GM19239 (cell line): Measurements from ENCODE around the gene ZSCAN22.
A peak's percentile ranks its signal among the peaks of the same experiment; 100 is the strongest.

Experiments used
- DNase-seq: peaks from one replicate; pipeline ENCODE4 v3.0.0; 2011; ENCODE audit warnings: low spot score; ENCODE audit not compliant: insufficient read length
- FAIRE-seq: peaks from 2 replicates; lab custom pipeline; 2011; peaks lifted over from hg19 to GRCh38; lab: Jason Lieb, UNC

Gene ZSCAN22

DNA sequence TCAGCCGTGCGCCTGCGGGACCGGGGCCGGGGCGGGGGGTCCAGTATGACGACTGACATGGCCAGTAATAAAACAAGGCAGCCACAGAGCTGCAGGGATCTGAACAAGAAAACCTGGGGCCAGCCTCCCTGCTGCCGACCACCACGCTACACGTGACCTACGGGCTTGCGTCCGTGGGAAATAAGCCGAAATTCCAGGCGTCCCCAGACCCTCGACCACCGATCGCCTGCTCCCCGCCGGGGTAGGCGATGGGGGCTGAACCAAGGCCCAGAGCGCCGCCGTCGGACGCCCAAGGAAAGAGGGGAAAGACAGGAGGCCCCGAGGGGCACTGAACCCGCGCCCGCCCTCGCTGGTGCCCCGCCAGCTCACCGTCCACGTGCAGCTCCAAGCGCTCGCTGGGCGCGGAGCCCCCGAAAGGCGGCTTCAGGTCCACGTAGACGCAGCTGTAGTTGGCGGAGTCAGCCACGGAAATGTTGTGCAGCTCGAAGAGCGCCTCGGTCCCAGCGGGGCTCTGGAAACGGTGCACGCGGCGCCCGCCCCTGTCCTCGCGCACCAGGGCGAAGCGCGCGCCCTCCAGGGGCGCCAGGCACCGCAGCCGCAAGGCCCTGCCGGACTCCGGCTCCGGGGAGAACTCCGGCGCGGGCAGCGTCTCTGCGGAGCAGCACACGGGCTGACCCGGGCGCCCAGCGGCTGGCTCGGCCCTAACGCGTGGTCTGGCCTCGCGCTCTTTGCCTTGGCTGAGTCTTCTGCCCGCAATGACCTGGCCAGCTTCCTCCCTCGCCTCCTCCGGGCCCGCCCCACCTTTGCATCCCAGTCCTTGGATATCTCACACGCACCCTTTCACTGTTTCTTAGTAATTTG is 23.4 kb downstream of the ZSCAN22 start:
- DNase-seq: no peak
- FAIRE-seq: no peak

DNA sequence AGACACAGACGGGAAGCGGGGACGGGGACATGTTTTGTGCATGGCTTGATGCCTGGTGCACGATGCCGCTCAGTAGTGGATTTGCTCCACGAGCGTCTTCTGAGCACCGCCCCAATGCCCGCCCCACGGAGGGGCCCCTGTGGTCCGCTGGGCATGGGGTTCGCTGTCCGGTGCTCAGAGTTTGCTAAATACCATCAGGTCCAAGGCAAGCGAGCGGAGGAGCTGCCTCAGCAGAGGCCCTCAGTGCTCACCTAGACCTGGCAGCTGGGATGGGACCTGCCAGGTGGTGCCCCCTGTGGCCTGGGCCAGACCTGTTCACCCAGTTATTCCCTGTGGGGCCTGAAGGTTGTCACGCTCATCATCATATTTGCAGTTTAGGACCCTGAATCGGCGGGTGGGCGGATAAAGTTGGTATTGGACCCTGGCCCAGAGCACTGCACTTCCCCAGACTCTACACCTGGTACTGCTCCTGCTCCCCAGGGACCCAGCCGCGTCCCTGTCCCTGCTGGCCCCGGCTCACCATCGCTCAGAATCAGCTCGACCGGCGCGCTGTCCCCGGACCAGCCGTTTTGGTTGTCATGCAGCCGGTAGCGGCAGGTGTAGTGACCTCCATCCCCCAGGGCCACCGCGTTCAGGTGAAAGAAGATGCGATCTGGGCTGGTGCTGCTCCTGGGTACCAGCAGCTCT is 24.2 kb downstream of the ZSCAN22 start:
- FAIRE-seq (no peak), DNase-seq (no peak)

DNA sequence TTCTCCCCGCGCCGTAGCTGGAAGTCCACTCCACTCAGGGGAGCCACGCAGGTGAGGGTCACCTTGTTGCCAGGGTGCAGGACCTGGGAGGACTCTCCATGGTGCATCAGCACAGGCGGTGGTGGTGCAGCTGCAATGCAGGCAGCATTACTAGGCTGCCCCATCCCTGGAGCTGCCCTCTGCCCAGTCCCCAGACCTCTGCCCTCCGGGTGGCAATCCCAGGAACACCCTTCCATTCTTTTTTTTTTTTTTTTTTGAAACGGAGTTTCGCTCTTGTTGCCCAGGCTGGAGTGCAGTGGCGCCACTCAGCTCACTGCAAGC is 24.7 kb downstream of the ZSCAN22 start:
- DNase-seq (no peak), FAIRE-seq (no peak)

DNA sequence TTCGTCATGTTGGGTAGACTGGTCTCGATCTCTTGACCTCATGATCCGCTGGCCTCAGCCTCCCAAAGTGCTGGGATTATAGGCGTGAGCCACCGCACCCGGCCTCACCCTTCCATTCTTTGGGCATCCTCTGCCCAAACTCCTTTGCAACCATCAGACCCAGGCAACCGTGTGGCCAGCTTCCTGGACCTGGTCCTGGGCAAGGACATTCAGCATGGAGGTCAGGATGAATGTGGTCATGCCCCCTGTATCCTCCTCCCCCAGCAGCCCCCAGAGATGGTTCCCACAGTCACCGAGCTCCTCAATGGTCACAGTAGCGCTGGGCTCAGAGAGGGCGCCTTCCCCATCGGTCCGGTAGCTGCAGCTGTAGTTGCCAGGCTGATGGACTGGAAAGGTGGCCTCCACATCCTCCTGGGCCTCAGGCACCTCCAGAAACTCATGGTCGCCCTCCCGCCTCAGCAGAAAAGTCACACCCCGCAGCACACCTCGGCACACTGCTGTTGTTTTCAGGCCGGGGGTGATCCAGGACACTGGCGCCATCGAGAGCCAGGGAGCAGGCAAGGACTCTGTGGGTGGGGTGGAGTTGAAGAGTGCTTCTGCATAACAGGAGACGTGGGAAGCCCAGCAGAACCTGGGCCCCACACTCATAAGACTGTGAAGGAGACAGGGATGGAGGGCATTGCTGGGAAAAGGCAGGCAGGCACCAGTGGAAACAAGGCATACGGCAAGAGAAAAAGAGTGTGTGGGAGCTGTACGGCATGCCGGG is 25.4 kb downstream of the ZSCAN22 start:
- DNase-seq: no peak
- FAIRE-seq: no peak

DNA sequence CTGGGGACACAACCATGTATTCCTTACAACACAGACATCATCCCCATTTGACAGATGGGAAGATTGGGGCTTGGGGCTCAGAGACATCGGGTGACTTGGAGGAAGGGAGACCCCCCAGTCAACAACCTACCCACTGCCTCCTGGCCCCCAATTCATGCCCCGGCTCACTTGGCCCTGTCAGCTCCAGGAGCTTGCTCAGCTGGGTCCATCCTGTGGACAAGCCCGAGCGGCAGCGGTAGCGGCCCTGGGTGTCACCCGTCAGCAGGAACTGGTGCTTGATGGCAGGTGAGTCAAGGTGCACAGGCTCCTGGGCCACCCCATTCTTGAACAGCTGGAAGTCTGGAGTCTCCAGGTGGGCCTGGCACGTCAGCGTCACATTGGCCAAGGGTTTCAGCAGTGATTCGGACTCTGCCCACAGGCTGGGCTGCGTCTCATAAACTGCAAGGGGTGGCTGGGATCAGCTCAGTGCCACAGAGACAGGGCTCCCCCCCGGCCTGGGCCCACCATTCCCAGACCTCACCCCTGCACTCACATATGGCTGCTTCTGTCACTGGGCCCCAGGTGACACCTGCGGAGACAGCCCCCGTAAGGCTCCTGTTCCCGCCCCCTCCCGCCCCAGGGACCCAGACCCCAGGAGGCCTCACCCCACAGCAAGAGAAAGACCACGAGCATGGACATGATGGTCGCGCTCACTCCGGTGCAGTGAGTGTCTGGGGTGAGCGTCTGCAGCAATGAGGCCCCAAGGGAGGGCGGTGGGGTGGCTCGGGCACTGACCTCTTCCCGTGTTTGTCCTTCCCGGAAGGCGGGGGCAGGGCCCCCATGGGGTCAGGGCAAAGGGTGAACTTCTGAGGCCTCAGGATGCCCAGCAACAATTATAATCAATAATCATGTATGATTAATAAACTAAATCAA is 26.2 kb downstream of the ZSCAN22 start, which contains the start of gene A1BG:
TSS of gene A1BG (minus strand) at position 733 of the 912 bp plus-strand sequence. CDS start at position 678, 55 bp downstream.
- FAIRE-seq: no peak

DNA sequence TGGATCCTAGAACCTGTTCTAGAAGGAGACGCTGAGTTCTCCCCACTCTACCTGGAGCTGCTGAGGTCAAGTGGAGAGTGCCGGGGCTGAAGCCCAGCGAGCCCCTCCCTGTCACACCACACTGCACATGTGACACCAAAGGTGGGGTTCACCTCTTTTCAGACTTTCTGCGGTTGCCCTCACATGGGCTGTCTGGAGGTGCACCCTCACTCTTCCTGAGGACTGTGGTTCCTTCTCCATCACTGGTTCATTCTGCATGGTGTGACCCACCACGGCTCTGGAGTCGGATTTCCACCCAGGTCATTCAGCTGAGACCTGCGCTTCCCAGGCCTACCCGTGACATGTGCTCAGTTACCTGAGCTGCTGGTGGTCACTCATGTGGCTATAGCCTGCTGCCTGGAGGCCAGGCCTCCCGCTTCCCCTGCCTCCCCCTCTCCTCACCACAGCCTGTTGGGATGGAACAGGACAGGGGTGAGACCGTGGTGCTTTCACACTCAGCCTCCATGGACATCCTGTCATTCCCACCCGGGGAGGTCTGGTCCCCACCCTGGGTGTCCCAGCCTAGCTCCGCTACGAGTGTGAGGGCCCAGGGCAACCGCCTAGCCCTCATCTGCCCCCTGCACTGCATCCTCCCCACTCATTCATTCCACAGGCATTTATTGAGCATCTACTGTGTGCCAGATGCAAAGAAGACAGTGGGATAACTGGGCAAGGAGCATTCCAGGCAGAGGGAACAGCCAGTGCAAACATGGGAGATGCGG is 27.1 kb downstream of the ZSCAN22 start:
- DNase-seq (no peak), FAIRE-seq (no peak)

More for the DNA sequence above, 26.2 kb downstream of the ZSCAN22 start, which contains the start of gene A1BG:
- DNase-seq: no peak

DNA sequence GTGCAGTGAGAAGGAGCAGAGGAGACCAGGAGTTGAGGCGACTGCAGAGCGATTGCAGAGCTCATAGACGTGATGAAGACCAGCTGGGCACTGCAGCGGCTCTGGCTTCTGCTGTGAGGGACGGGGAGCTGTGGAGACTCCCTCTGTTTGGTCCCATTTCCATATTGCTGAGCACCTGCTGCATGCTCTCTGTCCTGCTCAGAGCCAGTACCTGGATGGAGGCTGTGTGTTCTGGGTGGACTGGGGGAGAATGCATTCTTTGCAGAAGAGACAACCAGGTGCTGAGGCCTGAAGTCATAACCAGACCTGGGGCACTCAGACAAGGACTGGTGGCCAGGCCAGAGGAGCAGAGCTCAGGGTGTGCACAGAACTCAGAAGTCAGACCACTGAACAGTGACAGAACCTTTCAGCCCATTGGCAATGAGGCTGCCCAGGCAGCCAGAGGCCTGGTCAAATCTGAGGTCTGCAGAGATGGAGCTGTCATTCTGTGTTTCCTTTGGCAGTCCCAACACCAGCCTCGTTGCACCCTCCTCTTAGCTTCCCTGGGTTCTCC is 27.8 kb downstream of the ZSCAN22 start:
- no peak for DNase-seq
- FAIRE-seq: no peak

DNA sequence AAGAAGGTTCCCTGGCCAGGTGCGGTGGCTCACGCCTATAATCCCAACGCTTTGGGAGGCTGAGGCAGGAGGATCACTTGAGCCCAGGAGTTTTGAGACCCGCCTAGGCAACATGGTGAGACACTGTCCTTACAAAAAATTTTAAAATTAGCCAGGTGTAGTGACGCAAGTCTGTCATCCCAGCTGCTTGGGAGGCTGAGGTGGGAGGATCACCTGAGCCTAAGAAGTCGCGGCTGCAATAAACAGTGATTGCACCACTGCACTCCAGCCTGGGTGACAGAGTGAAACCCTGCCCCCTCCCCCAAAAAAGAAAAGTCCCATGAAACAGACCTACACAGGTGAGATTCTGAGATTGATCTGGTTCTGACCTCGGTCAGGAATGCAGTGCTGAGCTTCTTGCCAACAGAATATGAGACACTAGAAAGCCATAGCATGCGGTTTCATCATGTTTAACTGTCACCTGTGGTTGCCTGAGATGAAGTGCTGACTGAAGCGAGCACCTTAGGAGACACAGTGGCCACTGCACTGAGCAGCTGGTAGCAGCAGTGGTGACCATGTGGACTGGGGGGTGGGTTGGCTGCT is 28.5 kb downstream of the ZSCAN22 start:
- FAIRE-seq: no peak
- DNase-seq: no peak

DNA sequence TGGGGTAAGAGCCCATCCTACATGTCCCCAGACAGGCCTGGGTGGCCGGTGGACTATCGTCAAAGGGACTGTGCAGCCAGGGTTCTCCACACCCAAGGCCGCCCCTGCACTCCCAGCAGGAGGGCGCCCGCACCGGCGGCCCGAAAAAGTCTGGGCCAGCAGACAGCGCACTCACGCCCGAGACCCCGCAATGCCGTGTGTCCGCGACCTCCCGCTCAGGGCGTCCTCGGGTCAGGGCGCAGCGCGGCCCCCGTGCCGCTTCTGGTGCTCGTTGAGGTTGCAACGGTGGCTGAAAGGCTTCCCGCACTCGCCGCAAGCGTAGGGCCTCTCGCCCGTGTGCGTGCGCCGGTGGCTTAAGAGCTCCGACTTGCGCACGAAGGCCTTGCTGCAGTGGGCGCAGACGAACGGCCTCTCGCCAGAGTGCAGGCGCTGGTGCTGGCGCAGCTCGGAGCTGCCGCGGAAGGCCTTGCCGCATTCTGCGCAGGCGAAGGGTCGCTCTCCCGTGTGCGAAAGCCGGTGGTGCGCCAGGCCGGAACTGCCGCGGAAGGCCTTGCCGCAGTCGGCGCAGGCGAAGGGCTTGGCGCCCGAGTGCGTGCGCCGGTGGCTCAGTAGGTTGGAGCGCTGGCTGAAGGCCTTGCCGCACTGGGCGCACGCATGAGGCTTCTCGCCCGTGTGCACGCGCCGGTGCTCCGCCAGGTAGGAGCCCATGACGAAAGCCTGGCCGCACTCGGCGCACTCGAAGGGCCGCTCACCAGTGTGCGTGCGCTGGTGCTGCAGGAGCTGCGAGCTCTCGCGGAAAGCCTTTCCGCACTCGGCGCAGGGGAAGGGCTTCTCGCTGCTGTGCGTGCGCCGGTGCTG is 29.3 kb downstream of the ZSCAN22 start:
- FAIRE-seq (no peak), DNase-seq (no peak)

DNA sequence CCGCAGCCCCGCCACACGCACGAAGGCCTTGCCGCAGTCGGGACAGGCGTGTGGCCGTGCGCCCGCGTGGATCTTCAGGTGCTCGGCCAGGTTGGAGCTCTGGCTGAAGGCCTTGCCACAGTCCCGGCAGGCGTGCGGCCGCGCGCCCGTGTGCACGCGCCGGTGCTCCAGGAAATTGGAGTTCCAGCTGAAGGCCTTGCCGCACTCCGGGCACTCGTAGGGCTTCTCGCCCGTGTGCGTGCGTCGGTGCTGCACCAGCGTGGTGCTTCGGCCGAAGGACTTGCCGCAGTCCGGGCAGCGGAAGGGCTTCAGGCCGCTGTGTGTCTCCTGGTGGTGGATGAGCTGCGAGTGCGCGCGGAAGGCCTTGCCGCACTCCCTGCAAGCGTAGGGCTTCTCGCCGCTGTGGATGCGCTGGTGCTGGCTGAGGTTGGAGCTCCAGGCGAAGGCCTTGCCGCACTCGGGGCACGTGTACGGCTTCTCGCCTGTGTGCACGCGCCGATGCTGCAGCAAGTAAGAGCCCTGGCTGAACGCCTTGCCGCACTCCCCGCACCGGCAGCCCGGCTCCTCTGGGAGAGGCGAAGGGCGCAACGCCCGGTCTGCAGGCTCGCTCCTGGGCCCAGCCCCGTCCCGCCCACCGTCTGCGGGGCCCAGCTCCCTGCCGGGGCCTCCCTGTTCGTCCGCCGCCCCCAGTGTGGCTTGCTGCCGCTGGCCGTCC is 30.1 kb downstream of the ZSCAN22 start:
- DNase-seq (no peak), FAIRE-seq (no peak)

DNA sequence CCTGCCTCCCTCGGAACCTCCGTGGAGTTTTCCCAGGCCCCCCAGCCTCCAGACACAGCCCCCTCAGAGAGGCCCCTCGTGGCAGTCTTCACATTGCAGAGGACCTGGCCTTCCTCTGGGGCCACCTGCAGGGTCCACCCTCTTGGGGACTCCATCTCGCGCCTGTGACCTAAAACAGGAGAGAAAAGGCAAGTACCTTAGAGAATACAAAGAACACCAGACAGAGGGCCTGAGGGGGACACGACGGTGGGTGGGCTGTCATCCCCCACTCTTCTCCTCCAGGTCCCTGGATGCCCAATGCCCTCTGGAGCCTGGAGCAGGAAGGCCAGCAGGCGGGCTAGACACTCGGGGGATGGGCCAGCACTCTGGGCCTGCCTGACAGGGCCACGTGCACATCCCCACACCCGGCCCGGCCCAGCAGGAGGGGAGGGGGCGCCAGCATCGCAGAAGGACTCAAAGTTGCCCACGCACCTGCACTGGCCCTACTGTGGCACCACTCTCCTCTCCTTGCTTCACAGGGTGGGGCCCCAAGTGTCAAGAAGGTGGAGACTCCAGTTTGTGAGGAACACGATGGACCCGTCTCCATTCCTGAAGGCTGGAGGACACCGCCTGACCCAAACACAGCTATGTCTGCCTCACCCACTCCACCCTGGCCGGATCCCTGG is 30.8 kb downstream of the ZSCAN22 start:
- no peak for DNase-seq
- FAIRE-seq: no peak

DNA sequence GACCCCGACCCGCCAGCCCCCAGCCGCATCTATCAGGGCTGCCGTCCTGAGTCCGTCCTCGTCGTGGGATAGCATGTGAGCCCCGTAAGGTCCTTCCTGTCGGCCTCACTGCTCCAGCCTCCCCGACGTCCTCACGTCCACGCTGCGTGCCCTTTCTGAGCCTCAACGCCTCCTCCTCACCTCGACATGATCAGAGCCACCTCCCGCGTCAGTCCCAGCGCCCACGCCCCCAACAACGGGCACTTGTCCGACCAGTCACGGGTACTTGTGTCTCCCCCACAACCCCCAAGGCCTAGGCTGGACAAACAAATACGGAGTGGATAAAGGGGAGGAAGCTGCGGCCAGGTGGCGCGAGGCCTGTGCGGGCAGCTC is 35.1 kb downstream of the ZSCAN22 start:
- DNase-seq (peak; percentile 73), FAIRE-seq (no peak)

DNA sequence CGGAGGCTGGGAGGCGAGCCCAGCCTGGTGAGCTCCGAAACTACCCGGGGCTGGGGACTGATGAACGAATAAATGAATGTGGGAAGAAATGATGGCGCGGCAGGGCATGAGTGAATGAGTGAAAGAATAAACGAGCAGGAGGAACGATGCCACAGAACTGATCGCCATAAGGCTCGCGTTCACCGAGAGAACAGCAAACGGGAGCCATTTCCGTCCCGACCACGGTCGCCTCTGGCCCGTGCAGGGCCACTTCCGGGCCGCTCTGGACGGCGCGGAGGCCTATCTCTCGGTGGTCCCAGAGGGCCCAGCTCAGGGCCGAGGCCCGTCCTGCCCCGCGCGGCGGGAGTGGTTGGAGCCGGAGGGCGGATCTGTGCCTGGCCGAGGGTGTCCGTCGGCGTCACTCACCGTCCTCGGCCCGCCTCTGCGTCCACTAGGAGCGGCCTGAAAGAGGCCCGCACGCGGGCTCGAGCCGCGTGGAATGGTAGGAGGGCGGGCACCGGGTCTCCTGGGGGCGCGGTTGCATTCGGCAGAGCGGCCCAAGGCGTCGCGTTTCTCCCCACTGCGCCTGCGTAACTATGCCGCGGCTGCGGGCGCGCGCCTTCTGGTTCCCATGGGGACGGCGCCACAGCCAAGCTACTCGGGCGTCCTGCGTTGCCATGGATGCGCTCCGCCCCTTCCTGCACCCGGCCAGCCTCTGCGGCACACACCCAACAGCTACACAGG is 35.6 kb downstream of the ZSCAN22 start, which contains the start of gene ZNF497:
TSS of gene ZNF497 (minus strand) at position 480 of the 723 bp plus-strand sequence. CDS start 5,116 bp downstream, outside the sequence.
- FAIRE-seq (peak; percentile 95), DNase-seq (peak; percentile 100)

DNA sequence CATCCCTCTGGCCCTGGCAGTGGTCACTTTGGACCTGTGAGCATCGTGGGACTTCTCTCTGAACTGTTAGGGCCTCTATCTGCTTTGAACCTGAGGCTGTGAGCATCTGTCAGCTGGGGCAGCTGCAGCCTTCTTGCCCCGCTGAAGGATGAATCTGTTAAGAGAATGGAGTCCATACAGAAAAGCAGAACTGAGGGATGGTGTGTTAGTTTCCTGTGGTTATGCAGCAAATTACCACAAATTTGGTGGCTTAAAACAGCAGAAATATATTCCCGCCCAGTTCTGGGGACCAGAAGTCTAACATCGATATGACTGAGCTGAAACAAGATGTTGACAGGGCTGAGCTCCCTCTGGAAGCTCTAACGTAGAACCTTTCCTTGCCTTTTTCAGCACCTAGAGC is 37.4 kb downstream of the ZSCAN22 start:
- DNase-seq (no peak), FAIRE-seq (no peak)

DNA sequence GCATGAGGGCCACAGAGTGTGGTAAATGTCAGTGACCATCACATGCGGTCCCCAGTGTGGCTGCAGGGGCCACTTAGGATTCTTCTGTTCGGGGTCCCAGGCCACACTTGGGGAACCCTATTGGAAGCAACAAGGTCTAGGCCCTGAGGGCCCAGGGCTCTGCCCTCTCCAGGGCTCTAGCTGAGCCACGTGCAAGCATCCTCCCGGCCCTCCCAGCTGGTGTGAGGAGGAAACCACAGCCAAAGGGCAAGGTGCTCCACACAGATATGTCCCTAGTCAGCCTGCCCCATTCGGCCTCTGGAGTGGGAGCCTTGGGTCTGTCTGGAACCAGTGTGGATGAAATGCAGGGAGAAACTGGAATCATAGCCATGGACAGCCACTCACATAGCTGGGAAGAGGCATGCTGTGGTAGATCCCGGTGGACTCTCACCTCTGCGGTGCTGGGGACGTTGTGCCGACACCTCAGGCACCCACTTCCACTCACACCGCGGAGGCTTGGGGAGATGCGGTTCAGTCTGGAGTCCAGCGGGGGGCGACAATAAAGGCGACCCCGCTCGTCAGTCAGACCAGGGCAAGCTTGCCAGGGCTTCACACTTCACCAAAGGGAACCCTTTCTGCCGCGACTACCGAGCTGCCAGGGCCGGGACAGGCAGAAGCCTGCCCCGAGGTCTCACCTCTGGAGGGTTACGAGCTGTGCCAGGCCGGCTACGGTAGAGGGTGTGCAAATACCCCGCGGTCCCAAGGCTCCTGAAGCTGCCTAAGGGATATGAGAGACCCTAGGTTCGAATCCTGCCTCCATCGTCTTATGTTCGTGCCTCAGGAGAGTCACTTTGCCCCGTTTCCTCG is 40.0 kb downstream of the ZSCAN22 start:
- FAIRE-seq: no peak
- no peak for DNase-seq
